Activated CD8-positive, alpha-beta T cell treated with anti-CD3 and anti-CD28 coated beads, Interleukin-2, amount 10 ng/mL, durations not matched to agents 7 days and 5 days (primary cell): ENCODE data around the gene MAP2K5. TPM values are rescaled to one million over a fixed set of nuclear protein-coding genes. Genes with fewer than 3 reads are reported as not detected.

ENCODE experiments used
- ATAC-seq: fragments of 150-1000 bp; cut with Tn5 transposase; one replicate; pipeline ENCODE4 v1.10.0; 2021; ENCODE audit warnings: moderate library complexity
- CTCF ChIA-PET: fragments of 350-600 bp; sonication (Branson Sonifier 250); formaldehyde crosslinking; loops from one replicate; lab custom pipeline; 2021; ENCODE audit warnings: antibody characterized with exemption; lab: Charles Lee
- POLR2A ChIA-PET: fragments of 350-600 bp; sonication (Branson Sonifier 250); formaldehyde crosslinking; loops from one replicate; lab custom pipeline; 2021; ENCODE audit warnings: antibody characterized with exemption; lab: Charles Lee
- DNase-seq: peaks from one replicate; pipeline ENCODE4 v3.0.0-alpha.2; 2020
- H3K27ac Mint-ChIP-seq: one replicate; pipeline ENCODE4 v1.8.0; 2021; ENCODE audit warnings: mild to moderate bottlenecking, mixed read lengths
- H3K27me3 Mint-ChIP-seq: one replicate; pipeline ENCODE4 v1.8.0; 2021; ENCODE audit warnings: low read depth, mixed read lengths
- H3K36me3 Mint-ChIP-seq: one replicate; pipeline ENCODE4 v1.8.0; 2021; ENCODE audit warnings: low read depth, mixed read lengths
- H3K4me1 Mint-ChIP-seq: one replicate; pipeline ENCODE4 v1.8.0; 2021; ENCODE audit warnings: low read depth, mixed read lengths
- H3K4me3 Mint-ChIP-seq: one replicate; pipeline ENCODE4 v1.8.0; 2021; ENCODE audit warnings: mild to moderate bottlenecking, mixed read lengths
- H3K9me3 Mint-ChIP-seq: one replicate; pipeline ENCODE4 v1.8.0; 2022; ENCODE audit warnings: mixed read lengths; ENCODE audit not compliant: insufficient read depth
- total RNA-seq, 2 experiments: library from RNA; stranded (reverse); gene quantifications; one replicate each; pipeline ENCODE4 v1.2.3, GENCODE V29; 2021

Gene MAP2K5
- total RNA-seq, 2 experiments from 2014 or later: 18.3 to 20.9 TPM

DNA sequence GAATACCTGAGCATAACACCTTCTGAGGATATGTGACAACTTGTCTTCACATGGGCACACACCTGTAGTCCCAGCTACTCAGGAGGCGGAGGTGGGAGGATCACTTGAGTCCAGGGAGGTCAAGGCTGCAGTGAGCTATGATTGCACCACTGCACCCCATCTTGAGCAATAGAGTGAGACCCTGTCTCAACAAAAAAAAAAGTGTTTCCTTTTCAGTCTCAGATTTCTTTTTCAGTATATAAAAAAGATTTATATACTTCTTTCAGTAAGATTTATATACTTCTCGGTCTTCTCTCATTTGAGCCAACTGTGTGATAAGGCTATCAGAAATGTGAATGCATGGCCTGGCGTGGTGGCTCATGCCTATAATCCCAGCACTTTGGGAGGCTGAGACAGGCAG, 197.9 kb downstream of the MAP2K5 start:
- Mint-ChIP-seq H3K36me3 (peaks cover 3% of the 10 kb centered on the region), H3K27ac (no peak overlapping the region), H3K4me3 (no peak overlapping the region), H3K4me1 (peaks cover 46% of the 10 kb centered on the region), H3K9me3 (no peaks in the 10 kb centered on the region), H3K27me3 (no peaks in the 10 kb centered on the region)
- ChIA-PET POLR2A (no interaction called here), CTCF (no interaction called here)
- ATAC-seq (no peak), DNase-seq (no peak)

DNA sequence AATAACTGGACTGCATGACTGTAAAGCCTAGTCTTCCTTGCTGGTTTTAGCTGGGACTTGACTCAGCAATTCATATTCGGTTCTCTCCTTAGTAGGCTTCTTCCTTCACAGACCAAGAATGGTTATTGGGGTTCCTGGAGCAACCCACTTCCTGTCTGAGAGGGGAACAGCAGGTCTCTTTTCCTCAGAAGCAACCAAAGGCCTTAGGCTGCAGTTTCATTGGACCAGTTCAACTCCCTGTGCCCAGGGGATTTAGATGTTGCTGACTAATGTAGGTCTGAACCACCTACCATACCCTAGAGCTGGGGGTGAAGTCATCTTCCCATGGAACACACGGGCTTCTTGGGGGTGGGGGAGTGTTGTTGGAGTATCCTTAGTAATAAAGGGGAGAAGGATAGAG, 198.8 kb downstream of the MAP2K5 start:
- no peak overlapping the region for H3K4me3 Mint-ChIP-seq
- H3K9me3 Mint-ChIP-seq: no peaks in the 10 kb centered on the region
- DNase-seq: no peak
- ChIA-PET CTCF (no interaction called here), POLR2A (no interaction called here)
- no peaks in the 10 kb centered on the region for H3K27me3 Mint-ChIP-seq
- H3K27ac Mint-ChIP-seq: no peak overlapping the region
- peaks cover 3% of the 10 kb centered on the region for H3K36me3 Mint-ChIP-seq
- no peak for ATAC-seq
- H3K4me1 Mint-ChIP-seq: peaks cover 47% of the 10 kb centered on the region

DNA sequence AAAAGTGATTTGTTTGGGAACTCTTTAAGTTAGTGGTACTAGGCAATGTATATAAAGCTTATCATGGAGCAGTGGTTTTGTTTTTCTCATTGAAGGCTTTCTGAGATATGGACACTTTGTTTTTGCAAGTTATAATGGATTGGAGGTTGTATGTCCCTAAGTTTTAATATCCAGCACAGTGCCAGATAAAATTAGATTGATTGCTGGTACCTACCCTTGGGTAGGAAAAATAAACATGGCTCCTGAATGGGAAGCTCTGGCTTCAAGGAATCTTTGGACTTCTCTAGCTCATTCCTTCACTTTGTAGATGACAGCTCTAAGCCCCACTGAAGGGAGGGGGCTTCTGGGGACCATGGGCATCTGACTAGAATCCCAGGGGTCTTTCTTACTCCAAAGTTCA, 201.1 kb downstream of the MAP2K5 start:
- H3K4me1 Mint-ChIP-seq: peaks cover 52% of the 10 kb centered on the region
- ChIA-PET CTCF (interaction anchor here (0.6 to 2.4 kb wide), 5 partner anchors 13 to 370 kb away, joined by 3 to 6 read pairs (median 3); no protein-coding TSS in a partner anchor), POLR2A (interaction anchor here (1.3 kb wide), 1 partner anchor 11 kb away, joined by 4 read pairs; no protein-coding TSS in a partner anchor)
- no peaks in the 10 kb centered on the region for H3K27me3 Mint-ChIP-seq
- peak overlapping the region; percentile 51 for H3K27ac Mint-ChIP-seq
- no peaks in the 10 kb centered on the region for H3K9me3 Mint-ChIP-seq
- no peak overlapping the region for H3K4me3 Mint-ChIP-seq
- ATAC-seq (no peak), DNase-seq (no peak)
- peaks cover 5% of the 10 kb centered on the region for H3K36me3 Mint-ChIP-seq

DNA sequence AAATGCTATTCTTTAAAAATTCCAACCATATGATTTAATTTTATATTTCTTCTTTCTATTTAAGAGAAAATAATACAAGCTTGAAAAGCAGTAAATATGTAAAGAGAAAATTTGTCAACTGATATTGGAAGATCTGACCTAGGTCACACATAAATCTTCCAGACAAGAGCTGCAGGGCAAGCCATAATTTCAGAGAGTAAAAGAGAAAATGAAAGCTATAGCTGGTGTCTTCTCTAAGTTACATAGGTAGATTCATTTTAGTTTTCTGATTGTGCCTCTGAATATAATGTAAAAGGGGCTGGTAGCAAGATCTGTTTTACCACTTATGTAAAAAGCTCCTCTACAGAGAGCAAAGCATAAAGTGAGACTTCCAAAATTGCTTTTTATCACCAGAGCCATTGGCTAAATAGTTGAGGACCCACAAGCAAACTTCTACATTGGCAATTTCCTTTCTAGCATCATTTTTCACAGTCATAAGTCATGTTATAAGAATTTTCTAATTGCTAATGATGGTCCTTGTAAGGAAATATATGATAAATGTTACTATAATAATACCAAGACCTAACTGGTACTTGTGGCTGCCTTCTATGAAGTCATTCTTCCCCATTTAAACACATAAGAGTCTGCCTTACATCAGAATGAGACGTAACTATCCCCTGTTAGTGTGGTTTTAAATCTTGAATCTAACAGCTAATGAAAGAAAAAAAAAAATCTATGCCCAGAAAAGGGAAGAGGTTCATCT, 202.0 kb downstream of the MAP2K5 start:
- CTCF ChIA-PET: interaction anchor here (0.8 to 2.4 kb wide), 5 partner anchors 11 to 287 kb away, joined by 3 to 6 read pairs (median 3); no protein-coding TSS in a partner anchor
- ATAC-seq (peak; percentile 64), DNase-seq (no peak)
- peak overlapping the region; percentile 81 for H3K27ac Mint-ChIP-seq
- H3K36me3 Mint-ChIP-seq: peaks cover 7% of the 10 kb centered on the region
- peak overlapping the region; percentile 64 for H3K4me3 Mint-ChIP-seq
- H3K4me1 Mint-ChIP-seq: peaks cover 52% of the 10 kb centered on the region
- no peaks in the 10 kb centered on the region for H3K27me3 Mint-ChIP-seq
- POLR2A ChIA-PET: no interaction called here
- H3K9me3 Mint-ChIP-seq: no peaks in the 10 kb centered on the region

DNA sequence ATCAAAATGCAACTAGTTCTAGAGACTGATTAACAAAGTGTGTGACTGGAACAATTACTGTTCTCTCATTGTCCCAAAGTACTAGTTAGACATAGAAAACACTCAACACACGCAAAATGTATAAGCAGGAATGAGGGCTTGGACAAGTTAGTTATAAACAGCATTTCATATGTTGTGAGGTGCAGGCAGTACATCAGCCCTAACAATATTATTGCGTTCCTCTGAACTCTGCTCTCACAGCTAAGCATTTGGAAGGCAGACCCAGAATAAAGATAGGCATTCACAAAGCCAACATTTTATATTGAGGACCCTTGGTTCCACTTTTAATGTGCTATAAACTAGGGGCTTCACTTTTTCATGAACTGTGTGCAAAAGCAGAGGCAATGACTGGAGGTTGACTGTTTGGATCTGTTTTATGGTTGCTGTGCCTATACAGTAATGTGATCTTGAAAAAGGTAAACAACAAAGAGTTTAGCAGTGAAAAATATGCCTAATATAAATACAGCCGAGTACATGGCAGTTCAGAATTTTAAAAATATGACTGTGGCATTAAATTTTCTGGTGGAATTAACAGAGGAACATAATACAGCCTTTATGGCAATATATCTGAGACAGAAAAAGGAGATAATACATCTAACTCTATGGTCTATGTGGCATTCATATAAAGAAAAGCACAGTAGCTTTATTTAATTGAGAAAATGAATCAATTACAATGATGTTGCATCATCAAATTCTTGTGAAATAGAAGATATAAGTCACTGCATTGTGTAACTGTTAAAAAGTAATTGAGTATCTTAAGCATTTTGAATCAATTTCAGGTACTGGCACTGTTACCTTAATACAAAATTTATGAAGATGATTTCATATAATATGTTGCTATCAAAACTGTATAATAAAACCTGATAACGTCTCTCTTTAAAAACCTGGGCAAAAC, 202.8 kb downstream of the MAP2K5 start:
- H3K27me3 Mint-ChIP-seq: no peaks in the 10 kb centered on the region
- peak overlapping the region; percentile 54 for H3K27ac Mint-ChIP-seq
- CTCF ChIA-PET: interaction anchor here (0.9 to 2.4 kb wide), 5 partner anchors 10 to 196 kb away, joined by 3 to 6 read pairs (median 3); no protein-coding TSS in a partner anchor
- POLR2A ChIA-PET: interaction anchor here (1.0 kb wide), 1 partner anchor 10 kb away, joined by 3 read pairs; no protein-coding TSS in a partner anchor
- peaks cover 52% of the 10 kb centered on the region for H3K4me1 Mint-ChIP-seq
- H3K9me3 Mint-ChIP-seq: no peaks in the 10 kb centered on the region
- H3K36me3 Mint-ChIP-seq: peaks cover 6% of the 10 kb centered on the region
- H3K4me3 Mint-ChIP-seq: peak overlapping the region; percentile 64
- DNase-seq (no peak), ATAC-seq (no peak)

DNA sequence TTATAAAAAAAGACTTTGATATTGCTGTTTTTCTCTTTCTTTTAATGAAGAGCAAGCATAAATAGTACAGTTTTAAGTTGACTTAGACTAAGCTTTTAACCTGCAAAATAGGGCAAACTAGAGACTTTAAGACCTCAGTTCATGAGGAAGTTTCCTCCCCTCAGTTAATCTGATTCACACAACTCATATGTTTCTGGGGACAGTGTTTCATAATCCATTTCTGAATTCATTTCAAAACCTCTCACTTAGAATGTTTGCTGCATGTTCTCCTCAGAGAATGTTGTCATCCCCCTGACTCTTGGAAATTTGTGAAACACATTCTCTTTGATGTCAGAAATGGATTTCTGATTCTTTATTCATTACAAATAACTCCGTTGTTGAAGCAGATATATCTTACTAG, 203.5 kb downstream of the MAP2K5 start:
- H3K27ac Mint-ChIP-seq: peak overlapping the region; percentile 45

DNA sequence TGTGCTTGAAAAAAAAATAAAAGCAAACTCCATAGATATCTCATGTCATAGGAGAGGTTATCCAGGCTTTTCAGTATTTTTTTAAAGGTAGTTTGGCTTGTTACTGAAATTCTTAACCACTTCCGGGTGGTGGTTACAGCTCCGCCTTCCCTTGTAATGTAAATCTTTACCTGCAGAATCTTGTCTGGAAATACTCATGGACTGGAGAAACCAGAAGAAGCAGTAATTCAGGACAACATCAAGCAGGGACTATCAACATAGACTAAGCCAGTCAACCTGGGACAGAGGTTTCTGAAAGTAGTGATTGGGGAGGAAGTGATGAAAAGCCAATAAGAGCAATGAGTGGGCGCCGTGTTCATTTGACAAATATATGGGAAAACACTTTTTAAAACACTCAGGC, 203.9 kb downstream of the MAP2K5 start:
- H3K27ac Mint-ChIP-seq: peak overlapping the region; percentile 45
- H3K4me3 Mint-ChIP-seq: peak overlapping the region; percentile 13
- DNase-seq: no peak
- POLR2A ChIA-PET: interaction anchor here (0.6 to 1.0 kb wide), 2 partner anchors 9 to 204 kb away, joined by 3 read pairs; partner anchors contain the start of gene MAP2K5
- no peaks in the 10 kb centered on the region for H3K27me3 Mint-ChIP-seq
- peaks cover 43% of the 10 kb centered on the region for H3K4me1 Mint-ChIP-seq
- no peak for ATAC-seq
- no peaks in the 10 kb centered on the region for H3K9me3 Mint-ChIP-seq
- CTCF ChIA-PET: interaction anchor here (0.8 to 1.9 kb wide), 6 partner anchors 8 to 197 kb away, joined by 3 to 5 read pairs (median 4); no protein-coding TSS in a partner anchor
- H3K36me3 Mint-ChIP-seq: peaks cover 6% of the 10 kb centered on the region

More for the DNA sequence above, 203.5 kb downstream of the MAP2K5 start:
- Mint-ChIP-seq H3K4me3 (peak overlapping the region; percentile 13), H3K4me1 (peaks cover 47% of the 10 kb centered on the region), H3K36me3 (peaks cover 6% of the 10 kb centered on the region), H3K27me3 (no peaks in the 10 kb centered on the region), H3K9me3 (no peaks in the 10 kb centered on the region)
- POLR2A ChIA-PET: interaction anchor here (0.6 to 1.0 kb wide), 2 partner anchors 9 to 203 kb away, joined by 3 read pairs; partner anchors contain the start of gene MAP2K5
- no peak for DNase-seq
- CTCF ChIA-PET: interaction anchor here (0.9 to 1.9 kb wide), 5 partner anchors 10 to 196 kb away, joined by 3 to 5 read pairs (median 3); no protein-coding TSS in a partner anchor
- no peak for ATAC-seq

DNA sequence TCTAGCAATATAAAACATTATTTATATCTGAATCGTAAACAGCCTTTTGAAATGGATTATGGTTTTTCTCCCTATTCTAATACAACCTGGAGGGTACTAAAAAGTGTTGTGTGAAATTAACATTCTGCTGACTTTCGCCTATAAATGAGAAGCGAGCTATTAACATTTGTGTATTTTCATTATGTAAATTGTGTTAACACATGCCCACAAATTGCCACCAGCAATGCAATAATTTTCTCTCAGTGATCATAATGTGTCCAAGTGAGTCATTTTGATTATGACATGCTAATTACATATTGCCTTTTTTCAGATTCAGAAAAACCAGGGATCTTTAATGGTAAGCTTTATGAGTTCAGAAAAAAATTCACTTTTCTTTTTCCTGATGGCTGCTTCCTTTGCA, 205.4 kb downstream of the MAP2K5 start:
- CTCF ChIA-PET: no interaction called here
- ATAC-seq: no peak

DNA sequence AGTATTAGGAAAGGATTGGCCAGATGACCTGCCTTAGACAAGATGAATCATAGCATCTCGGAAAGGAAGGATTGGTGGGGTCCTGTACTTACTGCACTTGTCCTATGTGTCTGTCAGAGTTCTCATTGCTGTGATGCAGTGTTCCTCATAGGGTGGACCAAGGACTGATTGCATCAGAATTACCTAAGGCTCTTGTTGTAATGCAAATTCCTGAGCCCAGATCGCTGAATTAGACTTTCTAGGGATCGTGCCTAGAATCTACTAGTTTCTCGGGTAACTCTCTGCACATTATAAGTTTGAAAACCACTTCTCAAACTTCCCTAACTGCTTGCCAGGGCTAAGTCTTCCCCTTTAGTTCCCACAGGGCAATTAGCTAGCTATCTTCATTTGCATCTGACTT, 207.9 kb downstream of the MAP2K5 start:
- no peak overlapping the region for H3K27ac Mint-ChIP-seq
- no peak for ATAC-seq
- DNase-seq: no peak
- POLR2A ChIA-PET: no interaction called here
- peaks cover 5% of the 10 kb centered on the region for H3K9me3 Mint-ChIP-seq
- H3K27me3 Mint-ChIP-seq: no peaks in the 10 kb centered on the region
- CTCF ChIA-PET: no interaction called here
- peaks cover 14% of the 10 kb centered on the region for H3K36me3 Mint-ChIP-seq
- peaks cover 37% of the 10 kb centered on the region for H3K4me1 Mint-ChIP-seq
- no peak overlapping the region for H3K4me3 Mint-ChIP-seq

More for the DNA sequence above, 205.4 kb downstream of the MAP2K5 start:
- H3K27me3 Mint-ChIP-seq: no peaks in the 10 kb centered on the region
- H3K27ac Mint-ChIP-seq: no peak overlapping the region
- H3K4me1 Mint-ChIP-seq: peaks cover 38% of the 10 kb centered on the region
- no peak for DNase-seq
- H3K9me3 Mint-ChIP-seq: no peaks in the 10 kb centered on the region
- H3K36me3 Mint-ChIP-seq: peaks cover 6% of the 10 kb centered on the region
- POLR2A ChIA-PET: no interaction called here
- no peak overlapping the region for H3K4me3 Mint-ChIP-seq

DNA sequence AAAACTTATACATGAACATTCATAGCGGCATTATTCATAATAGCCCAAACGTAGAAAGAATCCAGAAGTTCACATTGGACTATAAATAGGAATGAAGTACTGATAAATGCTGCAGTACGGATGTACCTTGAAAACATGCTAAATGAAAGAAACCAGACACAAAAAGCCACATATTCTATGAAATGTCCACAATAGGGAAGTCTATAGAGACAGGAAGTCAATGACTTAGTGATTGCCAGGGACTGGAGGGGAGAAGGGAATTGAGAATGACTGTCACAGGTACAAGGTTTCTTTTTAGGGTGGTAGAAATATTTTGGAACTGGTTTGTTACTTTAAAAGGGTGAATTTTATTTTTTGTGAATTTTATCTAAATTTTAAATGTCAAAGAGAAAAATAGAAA, 211.4 kb downstream of the MAP2K5 start:
- ATAC-seq (no peak), DNase-seq (no peak)
- POLR2A ChIA-PET: interaction anchor here (1.5 kb wide), 1 partner anchor 11 kb away, joined by 4 read pairs; no protein-coding TSS in a partner anchor
- no peak overlapping the region for H3K4me3 Mint-ChIP-seq
- peaks cover 51% of the 10 kb centered on the region for H3K4me1 Mint-ChIP-seq
- H3K27ac Mint-ChIP-seq: no peak overlapping the region
- CTCF ChIA-PET: no interaction called here
- peaks cover 14% of the 10 kb centered on the region for H3K36me3 Mint-ChIP-seq
- H3K27me3 Mint-ChIP-seq: no peaks in the 10 kb centered on the region
- H3K9me3 Mint-ChIP-seq: peaks cover 5% of the 10 kb centered on the region

DNA sequence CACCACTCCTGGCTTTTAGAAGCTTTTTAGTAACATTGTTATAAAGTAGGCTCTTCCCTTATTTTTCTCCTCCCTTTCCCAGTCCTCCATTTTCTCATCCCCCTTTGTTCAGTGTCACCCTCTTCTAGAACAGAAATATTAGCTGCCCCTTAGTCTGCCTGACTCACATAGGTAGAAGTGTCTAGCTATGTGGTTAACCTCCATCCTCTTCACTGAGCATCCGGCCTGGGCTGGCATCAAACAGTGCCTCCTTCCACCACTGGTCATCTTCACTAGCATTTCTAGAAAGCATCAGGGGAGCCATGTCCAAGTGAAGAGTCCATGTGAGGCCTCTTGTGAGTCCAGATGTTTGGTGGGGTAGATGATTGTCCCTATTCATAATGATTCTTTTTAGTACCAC, 212.8 kb downstream of the MAP2K5 start:
- Mint-ChIP-seq H3K27ac (peak overlapping the region; percentile 47), H3K9me3 (peaks cover 5% of the 10 kb centered on the region), H3K4me3 (no peak overlapping the region), H3K27me3 (no peaks in the 10 kb centered on the region), H3K36me3 (peaks cover 12% of the 10 kb centered on the region), H3K4me1 (peaks cover 61% of the 10 kb centered on the region)
- POLR2A ChIA-PET: interaction anchor here (0.9 to 1.5 kb wide), 3 partner anchors 9 to 563 kb away, joined by 3 to 4 read pairs (median 3); no protein-coding TSS in a partner anchor
- CTCF ChIA-PET: interaction anchor here (1.2 to 1.6 kb wide), 2 partner anchors 9 to 10 kb away, joined by 3 to 5 read pairs; no protein-coding TSS in a partner anchor
- DNase-seq: peak; percentile 33
- ATAC-seq: no peak
